Activated naive CD4-positive, alpha-beta T cell treated with anti-CD3 and anti-CD28 coated beads, Interleukin-2, amount 10 ng/mL, durations not matched to agents 5 hours and 36 hours (primary cell): ENCODE results near the gene ZNF726. TPM values are rescaled to one million over a fixed set of nuclear protein-coding genes. Genes with fewer than 3 reads are reported as not detected.

ENCODE experiments used
- total RNA-seq, 2 experiments: library from RNA; stranded (reverse); gene quantifications; one replicate each; pipeline ENCODE4 v1.2.3, GENCODE V29; 2021

The ZNF726 gene
- total RNA-seq, result 10 to 100 TPM; 10.3 to 11.1 TPM

GRCh38 chr19:23914402-23915286, at the start of gene ZNF726:
Gene ZNF726 (plus strand): TSS chr19:23914886. CDS start chr19:23914995, 109 bp downstream.

Other genes with a start within 250 kb of the ZNF726 start
- 10 to 100 TPM; 21.9 to 22.1 TPM for gene ZNF675, start 227.7 kb upstream of the ZNF726 start, total RNA-seq
- 1 to 10 TPM; 3.7 to 4.2 TPM for gene ZNF681, start 156.0 kb upstream of the ZNF726 start, total RNA-seq
- gene ZNF254, start 172.3 kb downstream of the ZNF726 start, total RNA-seq, result 10 to 100 TPM in 1 of 2 experiments, 1 to 10 TPM in 1; 9.9 to 10.4 TPM